Body of pancreas (tissue), 4 donors: ENCODE results near the gene CPZ. TPM values are rescaled to one million over a fixed set of nuclear protein-coding genes. Genes with fewer than 3 reads are reported as not detected.

Source experiments
- ATAC-seq: fragments of 150-250 bp; one replicate; pipeline ENCODE4 v1.9.1; 2016
- DNase-seq, 4 donors: peaks; one replicate each; pipeline ENCODE4 v3.0.0-alpha.2; 2019
- H3K27ac ChIP-seq, 4 donors: fragments of 200-600 bp; sonication (generic); 1 replicate in 3 of 4; 2 replicates in 1 of 4; pipeline versions ENCODE4 v1.5.1 to v1.6.1; 2016 to 2019; ENCODE audit warnings: mild to moderate bottlenecking in 1 of 4, mixed read lengths in 1 of 4, moderate library complexity in 1 of 4
- H3K27me3 ChIP-seq, 2 donors: fragments of 200-600 bp; sonication (generic); one replicate each; pipeline ENCODE4 v1.6.0; 2016; ENCODE audit warnings: mild to moderate bottlenecking in 1 of 2
- H3K36me3 ChIP-seq, 2 donors: fragments of 200-600 bp; sonication (generic); replicated peaks in 1 of 2; 2 replicates each; pipeline ENCODE4 v1.5.1; 2016; ENCODE audit warnings: low read depth in 2 of 2; ENCODE audit not compliant: insufficient read depth in 1 of 2
- H3K4me1 ChIP-seq: fragments of 200-600 bp; sonication (generic); one replicate; pipeline ENCODE4 v1.6.0; 2016
- H3K4me3 ChIP-seq, 2 donors: fragments of 200-600 bp; sonication (generic); 1 replicate in 1 of 2; 2 replicates in 1 of 2; pipeline ENCODE4 v1.5.1; 2016 to 2019
- H3K9me3 ChIP-seq, 3 donors: fragments of 200-600 bp; sonication (generic); 1 replicate in 2 of 3; 2 replicates in 1 of 3; pipeline ENCODE4 v1.5.1; 2016
- POLR2A ChIP-seq, 3 donors: fragments of 450-650 bp; IDR thresholded peaks; one replicate each; pipeline ENCODE4 v1.6.1; 2016; ENCODE audit warnings: antibody characterized with exemption in 3 of 3, mild to moderate bottlenecking in 2 of 3
- WGBS, 2 donors: methylation state at CpG; one replicate each; pipeline ENCODE4 v1.1.5; 2017; 5-methylcytosine and 5-hydroxymethylcytosine counted together
- intact Hi-C: fragments of 100-400 bp; cut with DNase I; formaldehyde crosslinking; loops from one replicate; pipeline ENCODE4 v1.15.1; 2023
- total RNA-seq, 2 donors: library from RNA; depleted of rRNA; stranded (reverse); fragments of >200 nt; gene quantifications; one replicate each; pipeline ENCODE4 v1.1.0, GENCODE V29; 2016
- TF ChIP-seq, protein P1 (sequence below), 7 experiments: fragments of 450-650 bp in 4 of 7; fragments of 200-600 bp in 3 of 7; sonication (generic) in 3 of 7; IDR thresholded peaks; one replicate each; pipeline ENCODE4 v1.5.1; 2016 to 2019; ENCODE audit warnings: antibody characterized with exemption in 7 of 7

Gene CPZ
- total RNA-seq, 2 donors from 2014 or later, result 0.66 to 0.78 TPM

DNA sequence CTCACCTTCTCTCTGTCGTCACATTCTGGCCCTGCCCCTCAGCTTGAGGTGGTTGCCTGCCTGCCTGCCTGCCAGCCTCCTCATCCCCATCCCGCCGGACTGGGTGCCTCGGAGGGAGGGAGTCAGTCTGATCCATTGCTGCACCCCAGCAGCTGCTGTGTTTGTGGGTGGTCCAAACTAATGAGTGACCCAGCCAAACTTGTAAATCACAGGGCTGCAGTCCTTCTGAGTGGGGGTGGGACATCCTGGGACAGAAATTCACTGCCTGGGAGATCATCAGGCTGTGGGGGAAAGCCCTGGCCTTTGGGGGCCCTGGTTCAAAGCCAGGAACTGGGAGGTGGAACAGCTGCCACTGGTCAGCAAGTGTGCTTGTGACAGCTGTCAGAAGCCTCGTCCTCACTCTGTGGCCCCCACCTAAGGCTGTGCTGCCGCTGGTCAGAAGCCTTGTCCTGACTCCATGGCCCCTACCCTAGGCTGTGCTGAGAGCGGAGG, 6.8 kb upstream of the CPZ start:
- DNase-seq, result no peak
- TF ChIP-seq POLR2A (IDR thresholded peaks at IDR 0.05), result no peak
- TF ChIP-seq, protein P1, sequence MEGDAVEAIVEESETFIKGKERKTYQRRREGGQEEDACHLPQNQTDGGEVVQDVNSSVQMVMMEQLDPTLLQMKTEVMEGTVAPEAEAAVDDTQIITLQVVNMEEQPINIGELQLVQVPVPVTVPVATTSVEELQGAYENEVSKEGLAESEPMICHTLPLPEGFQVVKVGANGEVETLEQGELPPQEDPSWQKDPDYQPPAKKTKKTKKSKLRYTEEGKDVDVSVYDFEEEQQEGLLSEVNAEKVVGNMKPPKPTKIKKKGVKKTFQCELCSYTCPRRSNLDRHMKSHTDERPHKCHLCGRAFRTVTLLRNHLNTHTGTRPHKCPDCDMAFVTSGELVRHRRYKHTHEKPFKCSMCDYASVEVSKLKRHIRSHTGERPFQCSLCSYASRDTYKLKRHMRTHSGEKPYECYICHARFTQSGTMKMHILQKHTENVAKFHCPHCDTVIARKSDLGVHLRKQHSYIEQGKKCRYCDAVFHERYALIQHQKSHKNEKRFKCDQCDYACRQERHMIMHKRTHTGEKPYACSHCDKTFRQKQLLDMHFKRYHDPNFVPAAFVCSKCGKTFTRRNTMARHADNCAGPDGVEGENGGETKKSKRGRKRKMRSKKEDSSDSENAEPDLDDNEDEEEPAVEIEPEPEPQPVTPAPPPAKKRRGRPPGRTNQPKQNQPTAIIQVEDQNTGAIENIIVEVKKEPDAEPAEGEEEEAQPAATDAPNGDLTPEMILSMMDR (IDR thresholded peaks at IDR 0.05), result no peak
- Histone ChIP-seq H3K27me3 (no peaks in the 10 kb centered on the region), H3K4me3 (no peak overlapping the region), H3K36me3 (no peaks in the 10 kb centered on the region), H3K9me3 (no peaks in the 10 kb centered on the region), H3K4me1 (no peaks in the 10 kb centered on the region), H3K27ac (no peak overlapping the region)
- 51 to 63% methylated on average over 3 to 7 of the region's 7 CpGs for WGBS, 2 donors
- no peak for ATAC-seq
- intact Hi-C loops, result no loop called here

DNA sequence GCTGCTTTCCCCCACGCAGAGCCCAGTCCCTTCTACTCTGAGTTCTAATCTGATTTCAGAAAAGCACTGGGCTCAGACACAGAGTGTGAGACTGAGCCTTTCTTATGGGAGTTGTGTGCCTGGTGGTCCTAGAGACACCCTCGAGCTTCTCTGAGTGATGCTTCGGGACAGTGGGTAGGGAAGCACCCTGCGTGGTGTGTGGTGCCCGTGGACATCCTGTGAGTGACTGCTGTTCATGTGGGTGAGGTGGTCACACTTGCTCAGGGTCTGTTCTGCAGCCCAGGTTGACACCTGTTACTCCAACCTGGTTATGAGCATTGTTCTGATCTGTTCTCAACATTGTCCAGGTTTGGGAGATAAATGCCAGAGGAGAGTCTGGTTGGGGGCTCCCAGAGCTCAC, 6.3 kb upstream of the CPZ start:
- H3K4me1 ChIP-seq, result no peaks in the 10 kb centered on the region
- no peaks in the 10 kb centered on the region for H3K36me3 ChIP-seq
- no peak overlapping the region for H3K27ac ChIP-seq
- DNase-seq (no peak), ATAC-seq (no peak)
- intact Hi-C loops, result no loop called here
- no peak for TF ChIP-seq POLR2A (IDR thresholded peaks at IDR 0.05)
- TF ChIP-seq, protein P1 (IDR thresholded peaks at IDR 0.05), result no peak
- H3K4me3 ChIP-seq, result no peak overlapping the region
- WGBS, 2 donors, result 51 to 58% methylated on average over 5 of the region's 5 CpGs
- H3K9me3 ChIP-seq, result no peaks in the 10 kb centered on the region
- no peaks in the 10 kb centered on the region for H3K27me3 ChIP-seq

GRCh38 chr4:8586671-8587468, 5.7 kb upstream of the CPZ start:
- DNase-seq (peak in 1 of 4 donors; percentile 6), ATAC-seq (no peak)
- TF ChIP-seq, protein P1 (IDR thresholded peaks at IDR 0.05), result peak in 1 of 7 experiments; percentile 7
- no peak for TF ChIP-seq POLR2A (IDR thresholded peaks at IDR 0.05)
- Histone ChIP-seq H3K4me3 (no peak overlapping the region), H3K27ac (no peak overlapping the region), H3K36me3 (no peaks in the 10 kb centered on the region), H3K27me3 (no peaks in the 10 kb centered on the region), H3K4me1 (no peaks in the 10 kb centered on the region), H3K9me3 (no peaks in the 10 kb centered on the region)
- 27 to 43% methylated on average over 3 to 25 of the region's 37 CpGs for WGBS, 2 donors
- intact Hi-C loops, result no loop called here

GRCh38 chr4:8587469-8588195, 4.9 kb upstream of the CPZ start:
- TF ChIP-seq POLR2A (IDR thresholded peaks at IDR 0.05), result no peak
- peak in 1 of 4 donors; percentile 2 for DNase-seq
- Histone ChIP-seq H3K36me3 (no peaks in the 10 kb centered on the region), H3K27ac (no peak overlapping the region), H3K4me3 (no peak overlapping the region), H3K4me1 (peaks cover 4% of the 10 kb centered on the region), H3K9me3 (no peaks in the 10 kb centered on the region), H3K27me3 (peaks cover 0 to 5% of the 10 kb centered on the region in 2 donors)
- no peak for ATAC-seq
- WGBS, 2 donors, result 58 to 72% methylated on average over 16 to 18 of the region's 18 CpGs
- intact Hi-C loops, result no loop called here

DNA sequence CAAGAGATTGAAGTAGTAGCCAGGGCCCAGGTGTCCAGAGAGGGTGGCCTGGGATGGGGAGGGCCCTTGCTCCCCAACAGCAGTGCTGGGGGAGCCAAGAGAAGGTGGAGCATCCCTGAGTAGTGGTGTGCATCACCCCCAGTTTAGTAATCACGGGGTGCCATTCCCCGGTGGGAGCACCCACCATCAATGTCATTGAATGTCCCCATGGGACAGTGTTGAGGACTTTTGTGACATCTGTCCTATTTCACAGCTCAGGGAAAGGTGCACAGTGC, 4.4 kb upstream of the CPZ start:
- TF ChIP-seq, protein P1 (IDR thresholded peaks at IDR 0.05), result no peak
- TF ChIP-seq POLR2A (IDR thresholded peaks at IDR 0.05), result no peak
- peaks cover 8% of the 10 kb centered on the region for H3K4me1 ChIP-seq
- no peak overlapping the region for H3K4me3 ChIP-seq
- intact Hi-C loops, result no loop called here
- ATAC-seq, result no peak
- peaks cover 0 to 5% of the 10 kb centered on the region in 2 donors for H3K27me3 ChIP-seq
- no peak for DNase-seq
- H3K9me3 ChIP-seq, result no peaks in the 10 kb centered on the region
- H3K36me3 ChIP-seq, result no peaks in the 10 kb centered on the region
- no peak overlapping the region for H3K27ac ChIP-seq
- 74% methylated on average over 2 of the region's 2 CpGs; no CpG with 5 or more reads in 1 of the 2 donors for WGBS, 2 donors
